ENCODE data around the gene KIF26B. TPM values are rescaled to one million over a fixed set of nuclear protein-coding genes. Genes with fewer than 3 reads are reported as not detected.

Gene KIF26B
- total and polyA plus RNA-seq, 8 donors = 0.27 to 4.5 (median 0.63) TPM

- H3K9me3 ChIP-seq = no peaks in the 10 kb centered on the region
- TF ChIP-seq, protein P1, sequence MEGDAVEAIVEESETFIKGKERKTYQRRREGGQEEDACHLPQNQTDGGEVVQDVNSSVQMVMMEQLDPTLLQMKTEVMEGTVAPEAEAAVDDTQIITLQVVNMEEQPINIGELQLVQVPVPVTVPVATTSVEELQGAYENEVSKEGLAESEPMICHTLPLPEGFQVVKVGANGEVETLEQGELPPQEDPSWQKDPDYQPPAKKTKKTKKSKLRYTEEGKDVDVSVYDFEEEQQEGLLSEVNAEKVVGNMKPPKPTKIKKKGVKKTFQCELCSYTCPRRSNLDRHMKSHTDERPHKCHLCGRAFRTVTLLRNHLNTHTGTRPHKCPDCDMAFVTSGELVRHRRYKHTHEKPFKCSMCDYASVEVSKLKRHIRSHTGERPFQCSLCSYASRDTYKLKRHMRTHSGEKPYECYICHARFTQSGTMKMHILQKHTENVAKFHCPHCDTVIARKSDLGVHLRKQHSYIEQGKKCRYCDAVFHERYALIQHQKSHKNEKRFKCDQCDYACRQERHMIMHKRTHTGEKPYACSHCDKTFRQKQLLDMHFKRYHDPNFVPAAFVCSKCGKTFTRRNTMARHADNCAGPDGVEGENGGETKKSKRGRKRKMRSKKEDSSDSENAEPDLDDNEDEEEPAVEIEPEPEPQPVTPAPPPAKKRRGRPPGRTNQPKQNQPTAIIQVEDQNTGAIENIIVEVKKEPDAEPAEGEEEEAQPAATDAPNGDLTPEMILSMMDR (IDR thresholded peaks at IDR 0.05) = no peak
- no peak for FAIRE-seq
- H3K27ac ChIP-seq = no peak overlapping the region
- H3K27me3 ChIP-seq = no peaks in the 10 kb centered on the region
- H3K36me3 ChIP-seq = no peaks in the 10 kb centered on the region
- 15 to 18% methylated on average over 6 of the region's 6 CpGs for WGBS, 2 donors
- no peak overlapping the region for H3K4me3 ChIP-seq
- H3K4me1 ChIP-seq = no peaks in the 10 kb centered on the region
- intact Hi-C loops (cut with DNase I) = no loop called here
- ATAC-seq = no peak
- DNase-seq = no peak
Measured at GRCh38 chr1:245566952-245567351, 412.2 kb downstream of the KIF26B start.

DNA sequence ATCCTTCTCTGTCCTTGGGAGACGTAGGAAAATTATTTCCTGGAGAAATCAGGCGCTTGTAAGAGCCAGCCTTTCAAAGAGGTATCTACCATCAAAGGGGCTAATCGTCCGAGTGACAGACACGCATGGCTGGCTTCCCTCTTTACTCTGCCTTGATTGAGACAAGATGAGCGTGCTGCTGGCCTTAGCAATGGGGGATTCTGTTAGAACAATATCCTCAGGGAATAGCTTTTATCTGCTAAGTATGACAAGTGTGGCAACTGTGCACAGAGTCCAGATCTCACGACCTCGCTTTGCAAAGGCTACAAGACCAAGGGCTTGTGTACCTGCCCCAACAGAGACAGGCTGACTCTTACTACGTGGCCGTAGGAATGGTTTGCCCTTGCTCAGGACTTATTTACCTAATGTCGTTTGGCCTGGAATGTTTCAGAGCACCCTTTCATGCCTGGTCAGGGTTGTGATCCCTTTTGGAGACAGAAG is 417.1 kb downstream of the KIF26B start:
- Histone ChIP-seq H3K9me3 (no peaks in the 10 kb centered on the region), H3K36me3 (no peaks in the 10 kb centered on the region), H3K4me1 (no peaks in the 10 kb centered on the region), H3K27me3 (no peaks in the 10 kb centered on the region), H3K4me3 (no peak overlapping the region), H3K27ac (no peak overlapping the region)
- intact Hi-C loops (cut with DNase I) = no loop called here
- TF ChIP-seq, protein P1 (IDR thresholded peaks at IDR 0.05) = no peak
- 36 to 39% methylated on average over 11 of the region's 11 CpGs for WGBS, 2 donors
- ATAC-seq = no peak
- FAIRE-seq = no peak
- DNase-seq = peak in 1 of 6 donors; percentile 9

DNA sequence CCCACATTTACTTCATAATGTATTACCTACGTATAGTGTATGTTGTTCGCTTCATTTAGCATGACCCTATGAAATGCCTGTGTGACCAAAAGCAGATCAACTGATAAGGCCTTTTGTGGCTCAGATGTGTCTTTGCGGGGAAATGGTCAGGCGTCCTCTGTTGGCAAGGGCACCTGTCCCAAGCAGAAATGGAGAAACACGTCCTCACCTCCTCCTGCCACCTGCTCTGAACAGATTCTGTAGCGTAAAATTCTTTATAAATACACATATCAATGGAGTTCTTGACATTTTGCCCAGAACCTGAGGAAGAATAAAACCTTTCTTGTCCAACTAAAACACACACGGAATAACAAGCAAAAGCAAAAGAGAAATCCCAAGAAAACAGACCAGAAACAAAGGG is 417.9 kb downstream of the KIF26B start:
- ATAC-seq (no peak), FAIRE-seq (no peak), DNase-seq (no peak)
- Histone ChIP-seq H3K36me3 (no peaks in the 10 kb centered on the region), H3K4me1 (no peaks in the 10 kb centered on the region), H3K27me3 (no peaks in the 10 kb centered on the region), H3K9me3 (no peaks in the 10 kb centered on the region), H3K27ac (no peak overlapping the region), H3K4me3 (no peak overlapping the region)
- TF ChIP-seq, protein P1 (IDR thresholded peaks at IDR 0.05) = no peak
- intact Hi-C loops (cut with DNase I) = no loop called here
- WGBS, 2 donors = 51 to 57% methylated on average over 7 of the region's 7 CpGs

- FAIRE-seq = no peak
- no peaks in the 10 kb centered on the region for H3K36me3 ChIP-seq
- no peak overlapping the region for H3K27ac ChIP-seq
- intact Hi-C loops (cut with DNase I) = no loop called here
- no peaks in the 10 kb centered on the region for H3K27me3 ChIP-seq
- 34 to 50% methylated on average over 2 of the region's 2 CpGs for WGBS, 2 donors
- H3K4me1 ChIP-seq = no peaks in the 10 kb centered on the region
- TF ChIP-seq, protein P1 (IDR thresholded peaks at IDR 0.05) = no peak
- no peaks in the 10 kb centered on the region for H3K9me3 ChIP-seq
- no peak for ATAC-seq
- no peak for DNase-seq
- no peak overlapping the region for H3K4me3 ChIP-seq
Measured at GRCh38 chr1:245575710-245576109, 420.9 kb downstream of the KIF26B start.

- ATAC-seq = no peak
- no peaks in the 10 kb centered on the region for H3K36me3 ChIP-seq
- 35 to 46% methylated on average over 4 of the region's 4 CpGs for WGBS, 2 donors
- FAIRE-seq = no peak
- TF ChIP-seq, protein P1 (IDR thresholded peaks at IDR 0.05) = no peak
- intact Hi-C loops (cut with DNase I) = no loop called here
- no peak overlapping the region for H3K27ac ChIP-seq
- no peaks in the 10 kb centered on the region for H3K4me1 ChIP-seq
- no peaks in the 10 kb centered on the region for H3K9me3 ChIP-seq
- no peak for DNase-seq
- H3K27me3 ChIP-seq = no peaks in the 10 kb centered on the region
- no peak overlapping the region for H3K4me3 ChIP-seq
Measured at GRCh38 chr1:245576323-245576722, 421.5 kb downstream of the KIF26B start.

All from pancreas (tissue), 10 donors.